Measurements from ENCODE around the gene PCSK2.

The PCSK2 gene

DNA sequence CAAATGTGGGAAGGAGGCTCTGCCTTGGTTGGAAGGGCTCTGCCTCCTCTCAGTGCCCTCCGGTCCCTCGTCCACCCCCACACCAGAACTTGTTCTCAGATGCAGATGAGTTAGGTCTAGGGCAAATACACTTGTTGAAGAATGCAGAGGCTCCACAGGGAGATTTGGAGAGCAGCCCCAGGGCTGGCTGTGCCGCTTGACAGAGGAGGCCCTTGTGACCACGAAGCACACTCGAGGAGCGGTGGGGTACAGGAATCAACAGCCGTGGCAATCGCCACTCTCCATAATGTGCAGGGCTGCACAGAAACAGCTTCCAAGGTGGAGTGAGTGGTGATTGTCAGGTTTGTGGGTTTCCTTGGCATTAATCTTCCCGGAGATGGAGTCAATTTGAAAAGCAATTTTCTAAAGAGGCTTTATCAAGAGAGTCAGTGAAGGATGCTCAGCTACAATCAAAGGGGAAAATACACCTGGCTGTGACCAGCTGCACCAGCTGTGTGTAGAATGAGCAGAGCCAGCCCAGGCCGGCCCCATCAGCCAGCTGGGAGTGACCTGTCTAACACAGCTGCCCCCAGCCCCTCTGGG lies 244.9 kb downstream of the PCSK2 start:
- Mint-ChIP-seq H3K4me3 (no peak overlapping the region), H3K36me3 (ENCODE audit: low read depth) (no peaks in the 10 kb centered on the region), H3K27me3 (no peaks in the 10 kb centered on the region), H3K4me1 (ENCODE audit: low read depth) (no peaks in the 10 kb centered on the region), H3K9me3 (no peaks in the 10 kb centered on the region), H3K27ac (no peak overlapping the region)

GRCh38 chr20:17473659-17474058 lies 246.8 kb downstream of the PCSK2 start:
- Mint-ChIP-seq H3K4me3 (no peak overlapping the region), H3K27ac (no peak overlapping the region), H3K9me3 (no peaks in the 10 kb centered on the region), H3K36me3 (ENCODE audit: low read depth) (no peaks in the 10 kb centered on the region), H3K4me1 (ENCODE audit: low read depth) (no peaks in the 10 kb centered on the region), H3K27me3 (no peaks in the 10 kb centered on the region)

- Mint-ChIP-seq H3K27ac (no peak overlapping the region), H3K9me3 (no peaks in the 10 kb centered on the region), H3K36me3 (ENCODE audit: low read depth) (no peaks in the 10 kb centered on the region), H3K4me3 (no peak overlapping the region), H3K4me1 (ENCODE audit: low read depth) (no peaks in the 10 kb centered on the region), H3K27me3 (peaks cover 10% of the 10 kb centered on the region)
These were observed 252.3 kb downstream of the PCSK2 start for GRCh38 chr20:17479063-17479657.

DNA sequence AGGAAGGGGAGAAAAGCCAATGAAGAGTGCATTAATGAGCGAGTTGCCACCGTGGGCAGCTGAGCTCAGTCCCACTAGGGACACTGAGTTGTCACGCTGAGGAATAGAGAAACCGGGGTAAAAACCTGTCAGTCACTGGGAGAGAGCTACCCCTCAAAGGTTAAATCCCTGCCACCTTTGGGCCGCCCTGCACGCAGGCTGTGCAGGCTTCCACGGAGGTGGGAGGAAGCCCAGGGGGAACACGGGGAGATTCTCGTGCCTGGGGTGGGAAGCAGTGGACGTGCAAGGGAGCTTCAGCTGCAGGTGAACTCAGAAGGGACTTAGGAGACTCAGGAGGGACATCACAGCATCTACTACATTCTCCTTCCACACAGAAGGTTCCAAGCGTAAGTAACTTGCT lies 253.9 kb downstream of the PCSK2 start:
- H3K9me3 Mint-ChIP-seq = no peaks in the 10 kb centered on the region
- H3K4me3 Mint-ChIP-seq = no peak overlapping the region
- no peak overlapping the region for H3K27ac Mint-ChIP-seq
- H3K27me3 Mint-ChIP-seq = peaks cover 13% of the 10 kb centered on the region
- no peaks in the 10 kb centered on the region for H3K36me3 Mint-ChIP-seq (ENCODE audit: low read depth)
- no peaks in the 10 kb centered on the region for H3K4me1 Mint-ChIP-seq (ENCODE audit: low read depth)

DNA sequence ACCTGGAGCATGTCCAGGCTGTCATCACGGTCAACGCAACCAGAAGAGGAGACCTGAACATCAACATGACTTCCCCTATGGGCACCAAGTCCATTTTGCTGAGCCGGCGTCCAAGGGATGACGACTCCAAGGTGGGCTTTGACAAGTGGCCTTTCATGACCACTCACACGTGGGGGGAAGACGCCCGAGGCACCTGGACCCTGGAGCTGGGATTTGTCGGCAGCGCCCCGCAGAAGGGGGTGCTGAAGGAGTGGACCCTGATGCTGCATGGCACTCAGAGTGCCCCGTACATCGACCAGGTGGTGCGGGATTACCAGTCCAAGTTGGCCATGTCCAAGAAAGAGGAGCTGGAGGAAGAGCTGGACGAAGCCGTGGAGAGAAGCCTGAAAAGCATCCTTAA lies 254.8 kb downstream of the PCSK2 start:
- H3K4me1 Mint-ChIP-seq (ENCODE audit: low read depth) = no peaks in the 10 kb centered on the region
- H3K4me3 Mint-ChIP-seq = no peak overlapping the region
- no peaks in the 10 kb centered on the region for H3K9me3 Mint-ChIP-seq
- no peak overlapping the region for H3K27ac Mint-ChIP-seq
- peaks cover 13% of the 10 kb centered on the region for H3K27me3 Mint-ChIP-seq
- no peaks in the 10 kb centered on the region for H3K36me3 Mint-ChIP-seq (ENCODE audit: low read depth)

- Mint-ChIP-seq H3K4me1 (ENCODE audit: low read depth) (no peaks in the 10 kb centered on the region), H3K4me3 (no peak overlapping the region), H3K27ac (no peak overlapping the region), H3K9me3 (no peaks in the 10 kb centered on the region), H3K27me3 (peaks cover 13% of the 10 kb centered on the region), H3K36me3 (ENCODE audit: low read depth) (no peaks in the 10 kb centered on the region)
These were observed 255.7 kb downstream of the PCSK2 start for GRCh38 chr20:17482536-17482935.

- Mint-ChIP-seq H3K27ac (no peak overlapping the region), H3K36me3 (ENCODE audit: low read depth) (no peaks in the 10 kb centered on the region), H3K27me3 (peaks cover 13% of the 10 kb centered on the region), H3K4me3 (no peak overlapping the region), H3K4me1 (ENCODE audit: low read depth) (no peaks in the 10 kb centered on the region), H3K9me3 (no peaks in the 10 kb centered on the region)
These were observed 258.2 kb downstream of the PCSK2 start for GRCh38 chr20:17485017-17485416.

- Mint-ChIP-seq H3K4me1 (ENCODE audit: low read depth) (no peaks in the 10 kb centered on the region), H3K9me3 (no peaks in the 10 kb centered on the region), H3K27ac (no peak overlapping the region), H3K4me3 (no peak overlapping the region), H3K27me3 (peaks cover 3% of the 10 kb centered on the region), H3K36me3 (ENCODE audit: low read depth) (no peaks in the 10 kb centered on the region)
These were observed 262.2 kb downstream of the PCSK2 start for GRCh38 chr20:17488916-17489600.

DNA sequence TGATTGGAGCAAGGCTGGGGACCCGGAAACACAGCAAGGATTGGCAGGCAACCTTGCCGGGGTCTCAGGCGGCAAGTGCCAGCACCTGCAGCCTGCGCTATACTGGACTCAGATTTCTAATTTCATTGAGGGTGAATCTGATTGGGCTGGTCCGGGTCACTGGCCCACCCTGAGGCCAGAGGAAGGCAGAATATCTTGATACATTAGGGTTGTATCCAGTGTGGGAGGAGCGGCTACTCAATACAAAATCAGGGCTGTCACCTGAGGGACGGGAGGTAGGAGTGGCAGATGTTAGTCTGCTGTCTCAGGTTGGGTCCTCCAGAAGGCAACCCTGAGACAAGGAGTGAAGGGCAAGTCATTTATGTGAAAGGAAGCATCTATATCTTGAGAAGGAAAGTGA lies 263.7 kb downstream of the PCSK2 start:
- H3K4me1 Mint-ChIP-seq (ENCODE audit: low read depth) = no peaks in the 10 kb centered on the region
- no peaks in the 10 kb centered on the region for H3K36me3 Mint-ChIP-seq (ENCODE audit: low read depth)
- H3K27ac Mint-ChIP-seq = no peak overlapping the region
- H3K27me3 Mint-ChIP-seq = no peaks in the 10 kb centered on the region
- H3K4me3 Mint-ChIP-seq = no peak overlapping the region
- no peaks in the 10 kb centered on the region for H3K9me3 Mint-ChIP-seq

DNA sequence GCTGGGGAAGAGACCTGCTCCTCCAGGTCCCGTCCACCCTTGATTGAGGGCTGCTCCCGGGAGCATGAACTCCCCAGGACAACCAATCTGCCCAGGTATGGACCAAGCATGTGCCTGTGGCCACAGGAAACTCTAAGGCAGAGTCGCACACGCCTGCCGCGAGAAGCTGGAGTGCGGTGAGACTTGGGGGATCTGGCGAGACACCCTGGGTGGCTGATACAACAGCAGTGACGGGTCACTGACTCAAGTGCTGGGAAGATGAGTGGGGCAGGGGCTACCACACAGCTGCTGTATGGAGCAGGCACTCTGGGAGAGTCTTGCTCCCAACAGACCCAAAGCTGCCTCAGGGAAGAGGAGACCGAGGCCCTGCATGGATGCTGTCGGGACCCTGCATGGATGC lies 264.2 kb downstream of the PCSK2 start:
- no peak overlapping the region for H3K27ac Mint-ChIP-seq
- H3K4me3 Mint-ChIP-seq = no peak overlapping the region
- H3K27me3 Mint-ChIP-seq = no peaks in the 10 kb centered on the region
- H3K4me1 Mint-ChIP-seq (ENCODE audit: low read depth) = no peaks in the 10 kb centered on the region
- H3K36me3 Mint-ChIP-seq (ENCODE audit: low read depth) = no peaks in the 10 kb centered on the region
- no peaks in the 10 kb centered on the region for H3K9me3 Mint-ChIP-seq

- no peak overlapping the region for H3K27ac Mint-ChIP-seq
- no peak overlapping the region for H3K4me3 Mint-ChIP-seq
- no peaks in the 10 kb centered on the region for H3K9me3 Mint-ChIP-seq
These were observed 264.6 kb downstream of the PCSK2 start for GRCh38 chr20:17491488-17491887.

GRCh38 chr20:17493173-17493572 lies 266.3 kb downstream of the PCSK2 start:
- Mint-ChIP-seq H3K27me3 (no peaks in the 10 kb centered on the region), H3K4me3 (no peak overlapping the region), H3K9me3 (no peaks in the 10 kb centered on the region), H3K27ac (no peak overlapping the region), H3K4me1 (ENCODE audit: low read depth) (no peaks in the 10 kb centered on the region), H3K36me3 (ENCODE audit: low read depth) (no peaks in the 10 kb centered on the region)

More at GRCh38 chr20:17491488-17491887, 264.6 kb downstream of the PCSK2 start:
- Mint-ChIP-seq H3K27me3 (no peaks in the 10 kb centered on the region), H3K4me1 (ENCODE audit: low read depth) (no peaks in the 10 kb centered on the region), H3K36me3 (ENCODE audit: low read depth) (no peaks in the 10 kb centered on the region)

- Mint-ChIP-seq H3K27me3 (no peaks in the 10 kb centered on the region), H3K27ac (no peak overlapping the region), H3K4me3 (no peak overlapping the region), H3K4me1 (ENCODE audit: low read depth) (no peaks in the 10 kb centered on the region), H3K9me3 (no peaks in the 10 kb centered on the region), H3K36me3 (ENCODE audit: low read depth) (no peaks in the 10 kb centered on the region)
These were observed 267.4 kb downstream of the PCSK2 start for GRCh38 chr20:17494201-17494600.

DNA sequence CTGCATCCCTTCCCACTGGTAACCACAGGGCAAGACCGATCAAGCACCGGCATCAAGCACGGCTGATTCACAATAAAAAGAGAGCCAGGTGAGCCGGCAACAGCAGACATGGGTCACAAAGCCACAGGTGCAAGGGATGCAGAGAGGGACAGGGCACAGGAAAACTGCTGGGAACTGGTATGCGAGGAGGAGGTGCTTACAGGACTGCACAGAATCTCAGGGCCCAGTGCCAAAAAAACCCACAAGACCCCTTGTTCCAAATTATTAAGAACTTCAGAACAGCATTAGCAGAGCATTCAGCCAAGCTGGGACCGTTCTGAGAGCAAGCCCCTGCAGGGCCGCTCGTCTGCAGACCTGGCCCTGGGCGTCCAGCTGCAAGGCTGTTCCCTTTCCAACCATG lies 269.0 kb downstream of the PCSK2 start:
- Mint-ChIP-seq H3K9me3 (no peaks in the 10 kb centered on the region), H3K4me3 (no peak overlapping the region), H3K27me3 (no peaks in the 10 kb centered on the region), H3K36me3 (ENCODE audit: low read depth) (no peaks in the 10 kb centered on the region), H3K4me1 (ENCODE audit: low read depth) (no peaks in the 10 kb centered on the region), H3K27ac (no peak overlapping the region)

DNA sequence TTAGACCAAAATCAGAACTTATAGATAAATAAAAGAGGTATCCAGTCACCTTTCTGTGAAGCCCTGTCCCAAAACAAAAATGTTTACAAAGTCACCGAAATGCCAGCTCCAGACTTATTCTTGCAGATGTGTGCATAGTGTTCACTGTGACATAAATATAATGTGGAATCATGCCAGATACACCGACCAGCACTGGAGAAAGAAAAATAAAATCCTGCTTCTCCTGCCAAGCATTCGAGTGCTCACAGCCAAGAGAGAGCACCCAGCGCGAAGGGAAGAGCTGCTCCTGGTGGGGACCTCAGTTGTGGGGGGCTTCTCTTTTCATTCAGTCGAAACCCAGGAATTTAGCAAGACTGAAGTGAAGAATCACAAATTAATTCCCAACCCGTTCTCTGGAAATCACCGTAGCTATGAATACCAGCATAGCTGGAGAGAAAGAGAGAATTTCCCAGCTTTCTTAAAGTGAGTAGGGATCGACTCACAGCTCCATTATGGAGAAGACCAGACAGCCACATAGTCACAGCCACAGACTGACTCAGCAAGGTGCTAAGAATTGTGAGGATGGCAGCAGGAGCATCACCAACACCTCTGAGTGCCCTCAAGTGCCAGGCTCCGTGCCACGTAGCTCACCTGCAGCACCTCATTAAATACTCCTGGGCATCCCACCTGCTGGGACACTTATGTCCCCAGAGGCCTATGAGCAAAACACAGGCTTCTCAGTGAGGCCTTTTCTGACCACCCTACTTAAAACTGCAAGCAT lies 271.2 kb downstream of the PCSK2 start:
- Mint-ChIP-seq H3K9me3 (no peaks in the 10 kb centered on the region), H3K4me3 (no peak overlapping the region), H3K4me1 (ENCODE audit: low read depth) (no peaks in the 10 kb centered on the region), H3K27me3 (no peaks in the 10 kb centered on the region), H3K36me3 (ENCODE audit: low read depth) (no peaks in the 10 kb centered on the region), H3K27ac (no peak overlapping the region)

All from stimulated activated naive CD8-positive, alpha-beta T cell treated with anti-CD3 and anti-CD28 coated beads, Interleukin-15, Interleukin-2, amounts not matched to agents 100 ng/mL and 50 ng/mL, for 24 hours (primary cell).